Kidney capillary endothelial cell (primary cell): ENCODE results near the gene SKI.

ENCODE experiments used
- DNase-seq: peaks from one replicate; pipeline ENCODE4 v3.0.0-alpha.2; 2018; ENCODE audit warnings: low spot score

Gene SKI

GRCh38 chr1:2194319-2194897 is 33.7 kb upstream of the SKI start, which contains the start of gene FAAP20:
FAAP20 (minus strand) TSS chr1:2194772; CDS start chr1:2194749, 23 bp downstream.
- DNase-seq = peak; percentile 40

GRCh38 chr1:2194898-2195673 is 33.0 kb upstream of the SKI start:
- DNase-seq = peak; percentile 81

GRCh38 chr1:2195785-2196184 is 32.3 kb upstream of the SKI start:
- DNase-seq = no peak

- DNase-seq = no peak
These were observed 31.0 kb upstream of the SKI start for GRCh38 chr1:2196901-2197638.

- no peak for DNase-seq
These were observed 30.4 kb upstream of the SKI start for GRCh38 chr1:2197707-2198165.

- no peak for DNase-seq
These were observed 29.5 kb upstream of the SKI start for GRCh38 chr1:2198571-2198970.

- DNase-seq = peak; percentile 81
These were observed 28.9 kb upstream of the SKI start for GRCh38 chr1:2199042-2199810.

DNA sequence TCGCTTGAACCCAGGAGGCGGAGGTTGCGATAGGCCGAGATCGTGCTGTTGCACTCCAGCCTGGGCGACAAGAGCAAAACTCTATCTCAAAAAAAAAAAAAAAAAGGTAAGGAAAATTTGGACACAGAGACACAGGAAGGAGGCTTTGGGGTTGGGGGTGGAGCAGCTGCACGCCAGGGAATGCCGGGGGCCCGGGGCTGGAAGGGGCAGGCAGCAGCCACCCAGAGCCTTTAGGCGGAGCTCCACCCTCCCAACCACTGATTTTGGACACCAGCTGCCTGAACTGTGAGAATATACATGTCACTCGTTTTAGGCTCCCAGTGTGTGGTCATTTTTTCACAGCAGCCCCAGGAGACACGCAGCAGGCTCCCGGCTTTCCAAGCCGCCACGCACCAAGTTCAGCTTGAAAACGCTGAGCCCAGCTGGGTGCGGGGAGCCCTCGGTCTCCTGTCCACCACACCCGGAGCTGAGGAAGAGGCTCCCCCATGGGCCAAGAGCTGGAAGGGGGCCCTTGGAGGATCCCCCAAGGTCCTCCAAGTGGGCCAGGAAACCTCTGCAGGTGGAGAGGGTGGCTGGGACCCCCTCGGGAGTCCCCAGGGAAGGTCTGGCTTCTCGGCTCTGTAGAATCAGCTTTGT is 27.7 kb upstream of the SKI start:
- DNase-seq = no peak

GRCh38 chr1:2201062-2201461 is 27.1 kb upstream of the SKI start:
- no peak for DNase-seq

DNA sequence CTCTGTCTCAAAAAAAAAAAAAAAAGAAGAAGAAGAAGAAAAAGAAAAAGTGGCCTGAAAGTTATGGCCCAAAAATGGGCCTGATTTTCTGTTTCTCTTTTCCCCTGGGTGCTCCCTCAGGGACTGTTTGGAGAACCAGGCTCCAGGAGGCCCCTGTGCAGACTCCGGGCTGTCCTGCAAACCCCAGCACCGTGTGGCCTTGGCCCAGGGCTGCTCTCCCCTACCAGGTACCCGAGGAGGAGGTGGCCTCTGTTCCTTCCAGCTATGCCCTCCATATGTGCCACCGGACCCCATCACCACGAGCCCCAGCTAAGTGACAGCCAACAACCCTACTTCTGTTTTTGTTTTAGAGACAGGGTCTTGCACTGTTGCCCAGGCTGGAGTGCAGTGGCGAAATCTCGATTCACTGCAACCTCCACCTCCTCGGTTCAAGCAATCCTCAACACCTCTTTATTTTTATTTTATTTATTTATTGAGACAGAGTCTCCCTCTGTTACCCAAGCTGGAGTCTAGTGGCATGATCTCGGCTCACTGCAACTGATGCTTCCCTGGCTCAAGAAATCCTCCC is 26.0 kb upstream of the SKI start:
- DNase-seq = no peak

DNA sequence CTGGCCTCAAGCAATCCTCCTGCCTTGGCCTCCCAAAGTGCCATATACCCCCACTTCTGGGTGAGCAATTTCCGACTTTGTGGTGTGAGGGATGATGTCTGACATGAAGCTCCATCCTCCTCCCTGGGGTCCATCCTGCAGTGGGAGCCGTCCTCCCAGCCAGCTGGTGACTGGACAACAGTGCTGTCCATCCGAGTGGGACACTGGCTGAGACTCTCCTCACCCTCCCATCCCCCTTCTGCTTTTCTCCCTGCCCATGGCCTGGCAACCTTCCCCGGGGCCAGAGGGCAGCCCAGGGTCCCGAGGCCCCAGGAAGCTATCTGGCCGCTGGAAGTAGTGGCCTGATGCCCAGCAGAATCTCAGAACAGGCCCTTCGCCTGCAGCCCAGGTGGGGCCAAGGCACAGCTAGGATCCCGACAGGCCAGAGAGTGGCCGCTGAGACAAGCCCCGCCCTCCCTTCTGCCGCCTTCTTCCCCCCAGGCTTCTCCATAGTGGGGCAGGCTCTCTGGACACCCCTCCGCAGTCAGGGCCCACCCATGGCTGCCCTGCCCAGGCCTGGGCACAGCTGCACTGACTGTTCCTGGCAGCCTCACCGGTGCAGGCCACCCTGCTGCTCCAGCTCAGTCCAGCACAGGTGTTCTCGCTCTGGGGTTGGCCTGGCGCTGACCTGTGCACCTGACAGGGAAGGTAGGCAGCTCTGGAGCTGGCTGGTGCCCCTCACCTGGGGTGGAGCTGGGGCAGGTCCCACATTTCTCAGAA is 25.1 kb upstream of the SKI start:
- DNase-seq = no peak

DNA sequence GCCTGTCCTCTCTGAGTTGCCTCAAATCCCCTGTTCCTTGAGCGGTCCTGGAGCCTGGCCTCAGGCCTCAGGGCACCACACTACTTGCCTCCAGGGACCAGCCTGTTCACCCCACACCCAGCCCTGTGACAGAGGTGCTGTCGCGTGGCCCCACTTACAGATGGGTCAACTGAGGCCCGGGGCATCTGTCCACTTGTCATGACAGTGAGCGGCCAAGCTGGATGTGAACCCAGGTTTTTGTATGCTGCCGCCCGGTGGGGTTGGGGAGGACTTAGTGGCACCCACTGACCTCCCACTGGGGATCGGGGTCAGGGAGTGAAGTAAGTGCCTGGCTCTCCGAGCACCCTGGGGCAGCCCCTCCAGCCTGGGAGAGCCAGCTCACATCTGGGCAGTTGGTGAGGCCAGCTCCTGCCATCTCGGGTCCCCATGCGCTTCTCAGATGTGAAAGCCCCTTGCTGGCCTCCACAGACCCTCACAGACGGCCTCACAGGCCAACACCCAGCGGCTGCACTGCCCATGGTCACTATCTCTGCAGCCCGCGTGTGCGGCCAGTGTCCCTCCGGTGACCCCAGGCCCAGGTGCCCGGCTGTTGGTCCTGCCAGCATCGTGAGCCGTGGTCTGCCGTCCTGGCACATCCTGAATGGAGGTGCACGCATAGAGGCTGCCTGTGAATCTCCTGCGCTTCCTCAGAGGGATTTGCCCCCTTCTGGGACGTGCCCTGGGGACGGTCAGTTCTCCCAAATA is 24.3 kb upstream of the SKI start:
- no peak for DNase-seq

GRCh38 chr1:2204415-2205190 is 23.5 kb upstream of the SKI start:
- DNase-seq = peak; percentile 69

DNA sequence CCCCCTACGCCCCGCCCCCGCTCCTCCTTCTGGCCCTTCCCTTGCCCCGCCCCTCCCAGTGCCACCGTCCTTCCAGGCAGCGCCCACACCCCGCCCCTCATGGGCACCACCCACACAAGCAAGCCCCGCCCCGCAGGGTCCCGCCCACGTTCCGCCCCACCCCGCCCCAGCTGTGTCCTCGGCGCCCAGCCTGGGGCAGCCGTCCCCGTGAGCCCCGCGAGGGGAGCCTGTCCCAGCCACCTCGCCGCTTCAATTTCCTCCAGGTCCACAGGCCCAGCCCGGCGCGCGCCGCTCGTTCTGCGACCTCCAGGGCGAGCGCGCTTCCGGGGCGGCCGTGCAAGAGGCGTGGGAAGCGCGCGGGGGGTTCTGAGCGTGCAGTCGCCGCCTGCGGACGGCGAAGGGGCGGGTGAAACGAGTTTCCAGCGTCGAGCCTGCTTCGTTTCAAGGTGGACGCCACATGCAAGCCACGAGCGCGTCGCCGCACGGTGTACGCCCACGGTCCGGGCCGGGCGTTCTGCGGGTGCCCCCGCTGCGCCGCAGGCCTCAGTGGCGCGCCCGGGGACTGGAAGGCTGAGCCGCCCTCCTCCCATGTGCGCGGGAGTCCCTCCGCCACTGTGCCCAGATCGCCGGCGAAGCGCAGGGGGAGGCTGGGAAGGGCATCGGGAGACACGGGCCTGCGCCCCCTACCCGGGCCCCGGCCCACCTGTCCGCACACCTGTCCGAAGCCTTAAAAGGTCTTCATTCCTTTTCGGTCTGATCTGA is 22.7 kb upstream of the SKI start:
- peak; percentile 88 for DNase-seq

DNA sequence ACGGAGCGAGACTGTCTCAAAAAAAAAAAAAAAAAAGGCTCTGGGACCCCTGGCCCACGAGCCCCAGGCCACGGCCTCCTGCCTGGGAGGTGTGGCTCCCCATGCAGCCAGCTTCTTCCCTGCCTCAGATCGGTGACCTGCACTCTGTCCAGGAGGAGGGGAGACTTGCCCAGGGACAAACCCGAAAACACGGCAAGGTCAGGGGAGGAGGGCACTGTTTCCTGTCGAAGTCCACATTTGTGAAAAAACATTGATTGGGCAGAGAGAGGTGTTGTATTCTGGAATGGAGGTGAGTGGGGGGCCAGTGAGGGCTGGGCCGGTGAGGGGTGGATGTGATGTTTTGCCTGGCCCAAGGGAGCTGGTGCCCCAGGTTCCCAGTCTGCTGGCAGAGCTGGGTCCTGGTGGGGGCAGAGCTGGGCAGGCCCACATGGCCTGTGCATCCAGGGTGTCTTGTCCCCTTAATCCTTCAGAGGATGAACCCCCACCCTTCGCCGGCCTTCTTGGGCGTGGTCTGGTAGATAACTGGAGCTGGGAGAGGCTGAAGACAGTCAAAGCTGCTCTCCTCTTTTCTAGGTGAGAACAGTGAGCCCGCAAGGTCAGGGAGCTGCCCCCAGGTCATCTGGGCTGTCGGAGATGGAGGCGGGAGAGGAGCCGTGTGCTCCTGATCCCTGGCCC is 21.2 kb upstream of the SKI start:
- no peak for DNase-seq

DNA sequence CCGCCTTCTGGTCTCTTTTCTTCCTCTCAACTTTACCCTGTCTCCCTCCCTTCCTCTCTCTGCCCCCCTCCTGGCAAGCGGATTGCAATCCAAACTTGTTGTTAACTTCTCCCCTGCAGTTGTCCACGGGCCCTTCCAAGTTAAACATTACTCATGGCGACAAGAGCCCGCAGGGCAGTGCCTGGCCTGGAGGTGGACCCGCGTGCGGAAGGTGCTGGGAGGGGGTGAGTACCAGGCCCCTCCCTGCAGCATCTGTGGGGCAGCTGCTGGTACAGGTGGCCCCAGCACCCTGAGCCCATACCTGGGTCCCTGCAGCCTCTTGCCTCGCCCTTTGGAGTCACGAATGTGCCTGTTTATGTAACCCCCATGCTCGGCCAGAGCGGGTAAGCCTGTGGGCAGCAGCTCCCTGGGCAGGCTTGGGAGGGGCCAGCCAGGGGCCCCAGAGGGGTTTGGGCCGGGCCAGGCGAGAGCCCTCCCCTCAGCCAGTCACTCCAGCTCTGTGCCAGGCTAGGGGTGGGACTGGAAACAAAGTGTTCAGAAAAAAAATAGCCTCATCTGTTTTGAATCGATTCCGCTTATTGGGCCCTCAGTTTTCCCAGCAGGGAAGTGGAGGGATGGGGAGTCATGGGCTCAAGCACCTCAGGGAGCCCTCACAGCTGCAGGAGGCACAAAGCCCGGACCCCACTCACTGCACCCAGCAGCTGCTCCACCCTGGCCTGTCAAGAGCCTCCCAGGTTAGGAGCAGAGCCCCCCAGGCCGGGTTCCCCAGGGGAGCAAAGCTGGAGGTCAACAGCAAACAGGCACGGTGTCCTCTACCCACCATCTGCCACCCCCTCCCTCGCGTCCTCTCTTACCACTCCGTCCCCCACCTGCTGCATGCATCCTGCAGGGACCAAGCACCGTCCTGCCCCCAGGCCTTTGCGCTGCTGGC is 19.5 kb upstream of the SKI start:
- no peak for DNase-seq
